Adipose tissue (tissue), 3 donors: Measurements from ENCODE around the gene HAO2. TPM values are rescaled to one million over a fixed set of nuclear protein-coding genes. Genes with fewer than 3 reads are reported as not detected.
"Not testable (repeated sequence)": the region's sequence is repeated elsewhere in the genome, so short reads cannot be mapped to it uniquely, and the experiment has no call there.

Source experiments
- H3K27ac ChIP-seq: one replicate; pipeline ENCODE4 v1.5.1; 2013; ENCODE audit warnings: low read depth, low read length
- WGBS, 3 donors: extraction: QIAGEN DNeasy Blood & Tissue Kit; methylation state at CpG; one replicate each; pipeline ENCODE4 v1.1.7; 2013; 5-methylcytosine and 5-hydroxymethylcytosine counted together
- polyA plus RNA-seq, 3 donors: library from polyadenylated mRNA; stranded (reverse); fragments of 200-250 nt; gene quantifications; one replicate each; pipeline ENCODE4 v1.2.3, GENCODE V29; 2013
- donor health status: healthy with polysubstance abuse.
- donor health status: Bipolar disorder and iron deficiency.
- donor health status: healthy.

Gene HAO2
- polyA plus RNA-seq, 3 donors: not detected

GRCh38 chr1:119338757-119339156 is 29.8 kb upstream of the HAO2 start:
- no peak overlapping the region for H3K27ac ChIP-seq
- 84 to 89% (median 88%) methylated on average over 3 of the region's 3 CpGs for whole genome bisulfite sequencing, 3 donors

GRCh38 chr1:119340861-119341261 is 27.7 kb upstream of the HAO2 start:
- no peak overlapping the region for H3K27ac ChIP-seq

DNA sequence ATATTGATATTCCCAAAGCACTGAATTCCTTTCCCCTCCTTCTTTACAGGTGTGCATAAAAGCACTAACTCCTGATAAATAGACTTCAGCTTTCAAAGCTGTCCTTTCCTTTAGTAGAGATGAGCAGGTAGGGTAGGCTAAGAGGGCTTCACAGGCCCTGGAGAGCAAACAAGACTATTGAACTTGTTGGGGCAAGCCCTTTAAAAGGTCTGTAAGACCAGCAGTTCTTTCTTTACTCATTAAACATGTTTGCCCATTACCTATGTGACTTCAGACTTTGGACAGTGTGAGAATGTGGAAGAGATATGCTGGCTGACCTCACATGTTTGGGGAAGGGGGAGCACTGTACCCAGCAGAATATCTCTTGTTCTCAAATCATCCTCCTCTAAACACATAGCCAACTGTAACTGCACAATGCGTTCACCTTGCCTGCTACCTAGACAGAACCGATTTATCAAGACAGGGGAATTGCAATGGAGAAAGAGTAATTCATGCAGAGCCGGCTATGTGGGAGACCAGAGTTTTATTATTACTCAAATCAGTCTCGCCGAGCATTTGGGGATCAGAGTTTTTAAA is 27.1 kb upstream of the HAO2 start:
- H3K27ac ChIP-seq: no peak overlapping the region
- WGBS, 3 donors: 70 to 81% (median 79%) methylated on average over 5 of the region's 5 CpGs

DNA sequence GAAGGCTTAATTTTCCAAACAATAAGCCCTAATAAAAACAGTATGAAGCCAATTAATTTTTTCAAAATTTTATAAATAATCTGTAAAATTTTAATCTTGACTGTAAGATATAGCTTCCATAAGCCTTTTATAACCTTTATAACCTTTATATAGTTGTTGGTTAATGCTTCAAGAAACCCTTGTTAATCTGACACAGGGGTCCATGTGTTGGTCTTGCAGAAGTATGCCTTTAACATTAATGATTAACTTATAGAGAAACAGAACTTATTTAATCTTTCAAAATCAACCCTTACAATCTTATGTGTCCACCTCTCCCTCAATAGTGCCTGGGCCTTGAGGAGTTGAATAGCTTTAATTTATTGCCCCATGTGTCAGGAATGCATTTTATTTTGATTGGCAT is 23.2 kb upstream of the HAO2 start:
- H3K27ac ChIP-seq: no peak overlapping the region

- 48 to 60% (median 55%) methylated on average over 1 of the region's 1 CpG for WGBS, 3 donors
- no peak overlapping the region for H3K27ac ChIP-seq
Observed at GRCh38 chr1:119347858-119348257, 20.7 kb upstream of the HAO2 start.

DNA sequence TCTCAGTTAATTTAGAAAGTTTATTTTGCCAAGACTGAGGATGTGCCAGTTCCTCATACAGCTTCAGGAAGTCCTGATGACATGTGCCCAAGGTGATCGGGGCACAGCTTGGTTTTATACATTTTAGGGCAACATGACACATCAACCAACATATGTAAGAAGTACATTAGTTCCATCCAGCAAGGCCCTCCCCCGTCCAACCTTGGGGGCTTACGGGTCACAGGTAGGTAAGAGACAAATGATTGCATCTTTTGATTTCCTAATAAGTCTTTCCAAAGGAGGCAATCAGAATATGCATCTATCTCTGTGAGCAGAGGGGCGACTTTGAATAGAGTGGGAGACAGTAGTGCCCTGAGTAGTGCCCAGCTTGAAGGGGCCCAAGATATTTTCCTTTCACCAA is 19.6 kb upstream of the HAO2 start:
- no peak overlapping the region for H3K27ac ChIP-seq
- 81 to 86% (median 82%) methylated on average over 4 of the region's 4 CpGs for WGBS, 3 donors

DNA sequence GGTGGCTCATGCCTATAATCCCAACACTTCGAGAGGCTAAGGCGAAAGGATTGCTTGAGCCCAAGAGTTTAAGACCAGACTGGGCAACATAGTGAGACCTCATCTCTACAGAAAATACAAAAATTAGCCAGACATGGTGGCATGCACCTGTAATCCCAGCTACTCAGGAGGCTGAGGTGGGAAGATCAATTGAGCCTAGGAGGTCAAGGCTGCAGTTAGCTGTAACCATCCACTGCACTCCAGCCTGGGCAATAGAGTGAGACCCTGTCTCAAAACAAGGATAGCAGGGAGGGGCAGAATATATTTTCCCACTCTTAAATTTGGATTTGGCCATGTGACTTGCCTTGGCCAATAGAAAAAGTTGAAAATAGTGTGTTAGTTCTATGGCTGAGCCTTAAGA is 17.7 kb upstream of the HAO2 start:
- WGBS, 3 donors: 94 to 98% (median 94%) methylated on average over 2 of the region's 2 CpGs
- not testable (repeated sequence) for H3K27ac ChIP-seq

- no peak overlapping the region for H3K27ac ChIP-seq
- WGBS, 3 donors: 90 to 95% (median 94%) methylated on average over 1 of the region's 1 CpG
Observed at GRCh38 chr1:119351997-119352396, 16.6 kb upstream of the HAO2 start.

- H3K27ac ChIP-seq: no peak overlapping the region
- WGBS, 3 donors: 83 to 86% (median 85%) methylated on average over 3 of the region's 3 CpGs
Observed at GRCh38 chr1:119353836-119354235, 14.7 kb upstream of the HAO2 start.

DNA sequence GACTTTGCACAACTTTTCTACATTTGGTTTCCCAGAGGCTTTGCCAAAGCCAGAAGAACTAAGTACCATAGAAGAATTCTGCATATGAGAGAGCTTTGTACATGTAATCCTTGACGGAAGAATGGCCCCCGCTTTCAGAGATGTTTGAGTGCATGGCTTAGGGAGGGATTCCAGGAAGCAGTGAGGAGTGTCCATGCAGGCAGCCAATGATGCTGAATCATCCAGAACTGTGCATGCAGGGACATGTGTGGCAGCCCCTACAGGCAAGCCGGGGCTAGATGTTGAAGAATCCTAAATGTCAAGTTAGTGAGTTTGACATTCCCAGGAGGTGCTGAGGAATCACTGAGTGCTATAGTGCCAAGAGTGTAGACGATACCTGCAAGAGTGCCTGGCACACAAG is 9.9 kb upstream of the HAO2 start:
- H3K27ac ChIP-seq: no peak overlapping the region
- 75 to 84% (median 78%) methylated on average over 4 of the region's 4 CpGs for WGBS, 3 donors

DNA sequence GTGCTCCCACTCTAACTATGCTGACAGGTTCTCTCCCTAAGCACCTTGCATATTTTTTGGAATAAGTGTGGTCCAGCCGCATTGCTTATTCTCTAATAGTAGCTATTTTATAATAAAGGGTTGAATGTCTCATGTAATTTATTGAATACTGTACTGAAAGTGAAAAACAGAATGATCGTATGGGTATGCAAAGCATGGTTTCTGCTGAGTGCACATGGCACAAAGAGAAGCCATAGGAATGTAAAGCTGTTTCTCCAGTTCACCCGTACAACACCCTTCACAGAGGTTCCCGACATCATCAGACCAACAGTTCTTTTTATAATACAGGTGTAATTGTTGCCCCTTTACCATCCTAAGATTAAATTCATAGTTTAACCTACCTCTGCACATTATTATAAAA is 8.9 kb upstream of the HAO2 start:
- WGBS, 3 donors: 88 to 94% (median 93%) methylated on average over 4 of the region's 4 CpGs

GRCh38 chr1:119361205-119361604 is 7.4 kb upstream of the HAO2 start:
- WGBS, 3 donors: 38 to 85% (median 82%) methylated on average over 1 of the region's 1 CpG
- no peak overlapping the region for H3K27ac ChIP-seq

More for the DNA sequence above, 8.9 kb upstream of the HAO2 start:
- no peak overlapping the region for H3K27ac ChIP-seq

GRCh38 chr1:119361620-119362344 is 6.8 kb upstream of the HAO2 start:
- WGBS, 3 donors: 65 to 75% (median 74%) methylated on average over 4 of the region's 4 CpGs
- H3K27ac ChIP-seq: no peak overlapping the region

DNA sequence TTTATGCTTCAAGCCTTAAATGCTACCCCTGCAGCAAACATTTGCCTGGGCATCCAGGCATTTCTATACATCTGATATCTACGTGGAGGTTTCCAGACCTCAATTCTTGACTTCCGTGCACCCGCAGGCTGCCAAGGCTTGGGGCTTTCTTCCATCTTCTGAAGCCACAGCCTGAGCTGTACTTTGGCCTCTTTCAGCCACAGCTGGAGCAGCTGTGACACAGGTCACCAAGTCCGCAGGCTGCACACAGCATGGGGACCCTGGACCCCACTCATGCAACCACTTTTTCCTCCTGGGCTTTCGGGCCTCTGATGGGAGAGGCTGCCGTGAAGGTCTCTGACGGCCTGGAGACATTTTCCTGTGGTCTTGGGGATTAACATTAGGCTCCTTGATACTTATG is 5.4 kb upstream of the HAO2 start:
- 85 to 87% (median 86%) methylated on average over 7 of the region's 7 CpGs for WGBS, 3 donors
- no peak overlapping the region for H3K27ac ChIP-seq

DNA sequence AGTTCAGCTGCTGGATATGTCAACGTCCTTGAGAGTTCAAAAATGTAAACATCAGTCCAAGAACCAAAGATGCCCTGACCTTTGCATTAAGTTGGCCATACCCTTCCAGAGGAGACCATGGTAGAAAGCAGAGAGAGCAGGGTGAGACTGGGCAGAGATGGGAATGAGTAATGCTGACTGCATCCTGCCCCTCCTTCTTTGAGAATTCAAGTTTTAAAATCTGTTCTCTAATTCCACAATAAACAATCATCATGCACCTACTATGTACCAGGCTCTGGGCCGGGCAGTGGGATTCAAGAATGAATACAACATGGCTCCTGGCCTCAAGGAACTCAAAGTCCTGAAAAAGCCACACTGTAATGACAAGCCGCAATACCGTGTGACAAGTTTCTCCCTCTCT is 3.9 kb upstream of the HAO2 start:
- no peak overlapping the region for H3K27ac ChIP-seq
- WGBS, 3 donors: 77 to 82% (median 82%) methylated on average over 4 of the region's 4 CpGs

DNA sequence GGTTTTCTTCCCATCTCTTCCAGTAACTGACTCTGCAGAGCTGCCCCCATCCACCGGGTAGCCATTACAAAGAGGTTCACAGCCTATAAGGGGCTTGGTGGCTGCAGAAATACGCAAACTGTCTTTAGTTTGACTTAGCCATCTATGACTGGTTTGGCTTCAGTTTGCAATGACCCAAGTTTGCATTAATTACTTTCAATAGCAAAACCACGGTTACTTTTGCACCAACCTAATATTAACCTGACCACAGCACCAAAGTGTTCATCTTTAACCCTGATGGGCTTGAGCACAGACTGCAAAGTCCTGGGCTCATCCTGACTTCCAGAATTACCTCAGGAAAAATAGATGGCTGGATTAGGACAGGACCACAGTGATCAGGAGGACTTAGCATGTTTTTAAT is 2.2 kb upstream of the HAO2 start:
- WGBS, 3 donors: 86 to 94% (median 91%) methylated on average over 3 of the region's 3 CpGs
- no peak overlapping the region for H3K27ac ChIP-seq

DNA sequence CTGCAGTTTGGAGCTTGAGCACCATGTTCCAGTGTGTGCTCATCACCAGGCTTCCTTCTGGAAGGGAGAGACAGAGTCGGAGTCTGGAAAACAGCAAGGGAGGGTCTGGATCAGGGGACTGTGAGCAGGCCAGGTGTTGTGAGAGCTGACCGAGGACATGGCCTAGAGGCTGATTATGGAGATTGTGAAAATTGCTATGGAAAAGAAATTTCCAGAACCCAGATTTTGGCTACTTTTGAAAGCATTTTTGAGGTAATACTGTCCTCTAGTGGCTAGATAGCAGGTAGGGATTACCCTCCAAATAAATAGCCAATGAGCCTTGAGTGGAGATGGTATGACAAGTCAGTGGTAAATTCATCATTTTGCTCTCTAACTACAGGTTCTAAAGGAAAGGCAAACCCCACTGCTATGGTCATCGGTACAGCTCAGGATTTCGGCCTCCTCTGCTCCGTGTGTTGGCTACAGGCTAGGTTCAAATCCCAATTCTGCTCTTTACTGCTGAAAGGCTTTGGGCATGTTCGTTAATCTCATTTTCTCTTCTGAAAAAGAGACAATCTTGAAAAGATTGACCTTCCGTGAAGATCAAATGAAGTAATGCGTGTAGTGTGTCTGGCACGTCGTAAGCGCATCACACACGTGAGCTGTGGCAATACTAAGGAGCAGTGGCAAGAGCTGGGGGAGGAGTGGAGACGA is 1.0 kb upstream of the HAO2 start:
- WGBS, 3 donors: 65 to 70% (median 66%) methylated on average over 13 of the region's 13 CpGs
- H3K27ac ChIP-seq: no peak overlapping the region

- H3K27ac ChIP-seq: no peak overlapping the region
- 75 to 88% (median 83%) methylated on average over 2 of the region's 2 CpGs for WGBS, 3 donors
Observed at GRCh38 chr1:119370748-119371147, 2.2 kb downstream of the HAO2 start.

DNA sequence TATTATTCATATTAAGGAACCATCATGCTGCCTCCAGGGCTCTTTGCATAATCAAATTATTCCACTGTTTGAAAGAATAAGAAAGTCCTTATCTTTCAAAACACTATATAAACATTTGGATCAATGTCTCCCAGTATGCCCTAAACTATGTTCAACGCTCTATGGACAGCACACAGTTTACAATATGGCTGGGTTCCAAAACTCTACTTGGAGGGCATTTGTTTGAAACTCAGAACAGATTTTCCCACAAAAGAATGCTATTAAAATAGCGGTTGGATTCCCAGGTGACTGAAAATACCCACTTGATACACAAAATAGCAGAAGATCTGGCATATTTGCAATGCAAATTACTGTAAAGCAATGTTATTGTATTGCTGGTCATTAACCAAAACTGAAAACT is 3.2 kb downstream of the HAO2 start:
- WGBS, 3 donors: 16 to 66% (median 59%) methylated on average over 2 of the region's 2 CpGs
- H3K27ac ChIP-seq: no peak overlapping the region

DNA sequence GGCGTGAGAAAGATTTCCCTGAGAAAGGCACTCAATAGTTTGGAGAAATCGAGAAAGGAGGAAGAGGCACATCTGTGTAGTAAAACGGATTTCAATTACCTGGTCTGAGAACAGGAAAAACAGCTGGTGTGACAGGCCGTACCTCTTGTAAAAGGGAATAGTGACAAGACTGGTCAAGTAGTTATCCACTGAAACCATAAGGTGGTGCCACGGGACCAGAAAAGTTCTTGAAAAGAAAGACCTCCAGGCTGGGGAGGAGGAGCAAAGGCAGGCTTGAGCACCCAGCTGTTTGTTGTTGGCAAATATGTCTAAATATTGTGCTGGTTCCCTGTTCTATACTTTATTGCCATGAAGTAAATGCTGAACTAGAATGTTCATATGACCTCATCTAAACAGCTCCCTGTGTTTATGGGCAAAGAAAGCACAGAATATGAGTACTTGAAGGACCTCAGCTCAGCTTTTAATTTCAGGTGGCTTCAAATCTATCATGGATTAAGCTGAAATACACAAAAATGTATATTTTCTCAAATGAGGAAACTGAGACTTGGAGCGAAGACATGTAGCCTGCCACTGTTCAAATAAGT is 4.0 kb downstream of the HAO2 start:
- H3K27ac ChIP-seq: no peak overlapping the region
- WGBS, 3 donors: 35 to 50% (median 44%) methylated on average over 6 of the region's 6 CpGs
